ENCODE results near the gene CENPK. TPM values are rescaled to one million over a fixed set of nuclear protein-coding genes. Genes with fewer than 3 reads are reported as not detected.

The CENPK gene
- total and polyA plus RNA-seq, 9 of the 15 experiments (the other 6 are each of a cell fraction or from before 2014, with no cell fraction given) = 30.8 to 134 (median 69.0) TPM

DNA sequence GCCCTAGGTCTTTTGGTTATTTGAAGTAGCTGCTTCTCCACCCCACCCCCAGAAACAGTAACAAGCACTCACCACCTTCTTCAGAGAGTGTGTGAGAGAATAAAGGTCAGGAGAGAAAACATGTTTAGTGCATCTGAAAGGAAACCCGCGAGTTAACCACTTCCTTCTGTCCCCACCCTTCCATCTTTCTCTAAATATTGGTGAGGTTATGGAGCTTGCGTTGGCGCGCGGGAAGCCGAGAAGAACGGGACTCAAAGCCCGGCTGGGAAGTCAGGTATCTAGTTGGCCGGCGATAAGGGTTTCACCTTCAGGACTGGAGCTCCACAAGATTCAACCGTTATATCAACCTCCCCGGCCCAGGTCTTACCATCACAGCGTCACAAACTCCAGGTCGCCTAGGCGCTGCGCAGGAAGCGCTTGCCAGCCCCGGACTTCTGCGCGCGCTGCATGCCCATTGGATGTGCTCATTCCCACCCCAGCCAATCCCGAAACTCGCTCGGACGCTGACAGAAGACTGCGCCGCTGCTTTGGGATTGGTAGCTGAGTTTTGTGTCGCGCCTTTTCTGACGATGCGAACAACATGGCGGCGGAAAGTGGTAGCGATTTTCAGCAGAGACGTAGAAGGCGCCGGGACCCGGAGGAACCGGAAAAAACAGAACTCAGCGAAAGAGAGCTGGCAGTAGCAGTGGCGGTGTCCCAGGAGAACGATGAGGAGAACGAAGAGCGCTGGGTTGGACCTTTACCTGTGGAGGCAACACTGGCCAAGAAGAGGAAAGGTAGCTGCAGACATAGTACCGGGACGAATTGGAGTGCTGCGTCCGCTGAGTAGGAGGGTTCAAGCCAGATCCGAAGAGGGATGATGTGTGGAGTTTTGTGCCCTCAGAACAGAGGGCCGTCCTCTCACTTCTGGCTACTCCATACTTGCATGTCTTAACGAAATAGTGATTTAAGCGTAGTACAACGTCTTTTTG lies at the start of gene CENPK, which contains the start of gene PPWD1 (continued):
- TF ChIP-seq TFAM (CRISPR knock-in tag; conservative IDR thresholded peaks at IDR 0.05) (no peak), ZNF174 (CRISPR knock-in tag; IDR thresholded peaks at IDR 0.05) (no peak), ZNF165 (CRISPR knock-in tag; IDR thresholded peaks at IDR 0.05; ENCODE audit: borderline replicate concordance) (no peak), NCOA6 (IDR thresholded peaks at IDR 0.05) (no peak), SIRT6 (IDR thresholded peaks at IDR 0.05; ENCODE audit: low read depth, low read length) (no peak), RFX1 (IDR thresholded peaks at IDR 0.05) (peak; percentile 84), RHOXF2B (CRISPR knock-in tag; conservative IDR thresholded peaks at IDR 0.05) (no peak), CTBP1 (IDR thresholded peaks at IDR 0.05; ENCODE audit: borderline replicate concordance) (peak; percentile 60; the same call in 1 of the 2 replicates), SNIP1 (IDR thresholded peaks at IDR 0.05; ENCODE audit: low read depth) (no peak), SNRNP70 (optimal IDR thresholded peaks at IDR 0.05; ENCODE audit: low read depth, low read length) (no peak), ZNF354B (CRISPR knock-in tag; IDR thresholded peaks at IDR 0.05) (no peak), ZNF780A (CRISPR knock-in tag; IDR thresholded peaks at IDR 0.05) (no peak), NR2C2 (CRISPR knock-in tag; IDR thresholded peaks at IDR 0.05) (no peak; the same call in 1 of the 2 replicates), NR2C2 (tag; IDR thresholded peaks at IDR 0.05) (peak; percentile 64)
- TF ChIP-seq, protein P1, sequence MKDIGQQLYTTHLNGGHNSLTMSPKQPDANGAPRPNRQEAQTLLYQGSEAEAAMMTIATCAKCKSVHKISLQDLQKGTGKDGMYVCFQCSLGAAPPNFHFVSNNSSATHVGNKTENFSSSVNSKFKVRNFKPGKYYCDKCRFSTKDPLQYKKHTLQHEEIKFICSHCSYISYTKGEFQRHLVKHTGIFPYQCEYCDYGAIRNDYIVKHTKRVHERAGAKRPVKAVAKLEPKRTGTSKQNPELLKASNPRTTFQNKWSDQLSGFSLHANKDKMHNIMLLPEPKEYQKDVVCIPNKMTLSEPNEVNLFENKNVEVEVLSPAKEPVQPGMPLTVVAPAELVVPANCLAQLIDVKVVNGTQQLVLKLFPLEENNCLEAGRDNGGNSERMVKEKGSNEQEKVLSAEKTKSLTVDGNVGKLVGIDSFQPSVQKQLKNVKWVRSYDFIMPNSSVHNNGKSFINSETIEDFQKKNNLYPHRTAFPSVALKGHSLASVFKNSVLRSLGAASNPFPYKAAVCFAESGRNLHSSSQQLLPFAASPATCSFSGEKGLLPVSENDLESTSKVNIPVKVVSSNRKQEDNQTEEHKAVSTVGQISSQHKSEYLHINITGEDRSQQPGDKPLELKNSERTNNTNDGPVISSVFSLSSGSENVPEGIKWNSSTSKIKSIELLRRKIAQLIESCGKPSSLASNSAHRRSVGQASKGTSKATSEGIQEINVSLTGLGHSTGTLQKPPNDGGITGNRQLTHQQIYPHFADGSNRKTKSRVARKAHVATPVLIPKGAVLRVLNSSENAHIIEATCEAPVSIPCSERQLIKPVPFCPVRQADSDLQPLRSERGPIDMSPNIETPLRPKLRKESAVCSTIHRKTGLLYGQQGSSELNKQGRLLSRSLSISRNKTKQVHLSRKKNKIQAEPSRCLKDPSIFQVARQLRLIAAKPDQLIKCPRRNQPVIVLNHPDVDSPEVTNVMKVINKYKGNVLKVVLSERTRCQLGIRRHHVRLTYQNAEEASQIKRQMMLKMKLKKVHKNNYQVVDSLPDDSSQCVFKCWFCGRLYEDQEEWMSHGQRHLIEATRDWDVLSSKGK (CRISPR knock-in tag; IDR thresholded peaks at IDR 0.05) = no peak
- TF ChIP-seq, protein P2, sequence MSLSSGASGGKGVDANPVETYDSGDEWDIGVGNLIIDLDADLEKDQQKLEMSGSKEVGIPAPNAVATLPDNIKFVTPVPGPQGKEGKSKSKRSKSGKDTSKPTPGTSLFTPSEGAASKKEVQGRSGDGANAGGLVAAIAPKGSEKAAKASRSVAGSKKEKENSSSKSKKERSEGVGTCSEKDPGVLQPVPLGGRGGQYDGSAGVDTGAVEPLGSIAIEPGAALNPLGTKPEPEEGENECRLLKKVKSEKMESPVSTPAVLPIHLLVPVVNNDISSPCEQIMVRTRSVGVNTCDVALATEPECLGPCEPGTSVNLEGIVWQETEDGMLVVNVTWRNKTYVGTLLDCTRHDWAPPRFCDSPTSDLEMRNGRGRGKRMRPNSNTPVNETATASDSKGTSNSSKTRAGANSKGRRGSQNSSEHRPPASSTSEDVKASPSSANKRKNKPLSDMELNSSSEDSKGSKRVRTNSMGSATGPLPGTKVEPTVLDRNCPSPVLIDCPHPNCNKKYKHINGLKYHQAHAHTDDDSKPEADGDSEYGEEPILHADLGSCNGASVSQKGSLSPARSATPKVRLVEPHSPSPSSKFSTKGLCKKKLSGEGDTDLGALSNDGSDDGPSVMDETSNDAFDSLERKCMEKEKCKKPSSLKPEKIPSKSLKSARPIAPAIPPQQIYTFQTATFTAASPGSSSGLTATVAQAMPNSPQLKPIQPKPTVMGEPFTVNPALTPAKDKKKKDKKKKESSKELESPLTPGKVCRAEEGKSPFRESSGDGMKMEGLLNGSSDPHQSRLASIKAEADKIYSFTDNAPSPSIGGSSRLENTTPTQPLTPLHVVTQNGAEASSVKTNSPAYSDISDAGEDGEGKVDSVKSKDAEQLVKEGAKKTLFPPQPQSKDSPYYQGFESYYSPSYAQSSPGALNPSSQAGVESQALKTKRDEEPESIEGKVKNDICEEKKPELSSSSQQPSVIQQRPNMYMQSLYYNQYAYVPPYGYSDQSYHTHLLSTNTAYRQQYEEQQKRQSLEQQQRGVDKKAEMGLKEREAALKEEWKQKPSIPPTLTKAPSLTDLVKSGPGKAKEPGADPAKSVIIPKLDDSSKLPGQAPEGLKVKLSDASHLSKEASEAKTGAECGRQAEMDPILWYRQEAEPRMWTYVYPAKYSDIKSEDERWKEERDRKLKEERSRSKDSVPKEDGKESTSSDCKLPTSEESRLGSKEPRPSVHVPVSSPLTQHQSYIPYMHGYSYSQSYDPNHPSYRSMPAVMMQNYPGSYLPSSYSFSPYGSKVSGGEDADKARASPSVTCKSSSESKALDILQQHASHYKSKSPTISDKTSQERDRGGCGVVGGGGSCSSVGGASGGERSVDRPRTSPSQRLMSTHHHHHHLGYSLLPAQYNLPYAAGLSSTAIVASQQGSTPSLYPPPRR (CRISPR knock-in tag; IDR thresholded peaks at IDR 0.05; ENCODE audit: borderline replicate concordance) = no peak
- TF ChIP-seq, protein P3, sequence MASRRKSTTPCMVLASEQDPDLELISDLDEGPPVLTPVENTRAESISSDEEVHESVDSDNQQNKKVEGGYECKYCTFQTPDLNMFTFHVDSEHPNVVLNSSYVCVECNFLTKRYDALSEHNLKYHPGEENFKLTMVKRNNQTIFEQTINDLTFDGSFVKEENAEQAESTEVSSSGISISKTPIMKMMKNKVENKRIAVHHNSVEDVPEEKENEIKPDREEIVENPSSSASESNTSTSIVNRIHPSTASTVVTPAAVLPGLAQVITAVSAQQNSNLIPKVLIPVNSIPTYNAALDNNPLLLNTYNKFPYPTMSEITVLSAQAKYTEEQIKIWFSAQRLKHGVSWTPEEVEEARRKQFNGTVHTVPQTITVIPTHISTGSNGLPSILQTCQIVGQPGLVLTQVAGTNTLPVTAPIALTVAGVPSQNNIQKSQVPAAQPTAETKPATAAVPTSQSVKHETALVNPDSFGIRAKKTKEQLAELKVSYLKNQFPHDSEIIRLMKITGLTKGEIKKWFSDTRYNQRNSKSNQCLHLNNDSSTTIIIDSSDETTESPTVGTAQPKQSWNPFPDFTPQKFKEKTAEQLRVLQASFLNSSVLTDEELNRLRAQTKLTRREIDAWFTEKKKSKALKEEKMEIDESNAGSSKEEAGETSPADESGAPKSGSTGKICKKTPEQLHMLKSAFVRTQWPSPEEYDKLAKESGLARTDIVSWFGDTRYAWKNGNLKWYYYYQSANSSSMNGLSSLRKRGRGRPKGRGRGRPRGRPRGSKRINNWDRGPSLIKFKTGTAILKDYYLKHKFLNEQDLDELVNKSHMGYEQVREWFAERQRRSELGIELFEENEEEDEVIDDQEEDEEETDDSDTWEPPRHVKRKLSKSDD (conservative IDR thresholded peaks at IDR 0.05; ENCODE audit: low read length) = no peak

All from K562 (cell line).